Measurements from ENCODE around the gene SLC22A1. TPM values are rescaled to one million over a fixed set of nuclear protein-coding genes. Genes with fewer than 3 reads are reported as not detected.
"Not testable (repeated sequence)": the region's sequence is repeated elsewhere in the genome, so short reads cannot be mapped to it uniquely, and the experiment has no call there.

The SLC22A1 gene
- total RNA-seq, 1 experiment from 2014 or later = 0.20 TPM

DNA sequence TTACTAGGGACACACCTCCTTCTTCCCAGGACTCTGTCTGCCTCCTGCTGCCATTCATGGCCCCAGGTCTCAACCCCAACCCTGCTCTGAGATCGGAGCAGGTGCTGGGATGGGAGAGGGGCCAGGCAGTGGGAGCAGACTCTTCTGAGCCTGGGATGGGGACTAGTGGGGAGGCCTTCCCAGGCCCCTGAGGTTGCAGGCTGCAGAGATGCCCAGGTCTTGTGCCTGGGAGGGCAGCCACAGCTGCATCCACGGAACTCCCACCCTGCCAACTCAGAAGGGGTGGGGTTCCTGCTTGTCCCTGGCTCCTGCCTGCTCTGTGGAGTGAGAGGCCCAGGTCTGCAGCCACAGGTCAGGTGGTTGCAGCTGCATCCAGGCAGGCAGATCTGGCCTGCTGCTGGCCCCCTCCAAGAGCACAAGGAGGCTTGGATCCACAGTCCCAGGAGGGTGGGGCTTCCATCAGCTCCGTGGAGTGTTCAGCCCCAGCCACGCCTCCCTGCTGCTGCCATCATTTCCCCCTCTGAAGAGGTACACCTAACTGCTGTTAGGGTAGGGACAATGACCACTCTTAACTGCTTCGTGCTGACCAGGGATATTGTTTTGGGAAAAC lies 2.9 kb upstream of the SLC22A1 start:
- no peak for DNase-seq (ENCODE audit: extremely low read depth, low read depth)

DNA sequence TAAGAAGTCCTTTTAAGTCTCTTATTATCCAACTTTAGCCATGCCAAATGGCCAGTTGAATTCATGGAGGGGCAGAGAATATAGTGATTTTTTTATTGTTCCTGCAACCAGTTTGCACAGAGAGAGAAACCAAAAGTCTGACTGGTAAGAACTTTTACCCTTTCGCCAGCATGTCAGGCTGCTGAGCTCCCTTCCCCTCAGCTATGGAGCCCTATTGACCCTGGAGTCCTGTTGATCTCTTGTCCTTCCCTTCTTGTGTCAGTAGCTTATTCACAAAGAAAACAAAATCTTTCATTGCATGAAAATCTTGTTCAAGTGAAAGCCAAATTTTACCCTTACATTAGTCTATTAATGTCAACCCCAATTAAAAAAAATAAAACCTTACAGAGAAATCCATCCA lies 1.5 kb upstream of the SLC22A1 start:
- no peak for DNase-seq (ENCODE audit: extremely low read depth, low read depth)

GRCh38 chr6:160121981-160122380 lies 366 bp downstream of the SLC22A1 start:
- no peak for DNase-seq (ENCODE audit: extremely low read depth, low read depth)

DNA sequence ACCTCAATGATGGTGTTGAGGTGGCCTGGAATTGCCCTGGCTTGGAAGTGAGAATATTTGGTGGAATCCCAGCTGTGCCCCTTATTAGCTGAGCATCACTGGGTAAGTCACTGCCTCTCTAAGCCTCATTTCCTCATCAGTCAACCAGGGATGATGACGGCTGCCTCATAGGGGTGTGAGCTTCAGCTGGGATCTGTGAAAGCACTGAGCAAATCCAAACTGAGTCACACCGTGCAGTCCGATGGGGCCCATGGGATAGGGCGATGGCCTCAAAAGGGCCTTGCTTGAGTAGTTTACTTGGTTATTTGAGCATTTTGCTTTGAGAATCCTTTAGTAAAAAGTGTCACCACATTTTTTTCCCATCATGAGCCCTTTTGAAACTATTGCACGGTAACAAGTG lies 1.1 kb downstream of the SLC22A1 start:
- no peak for DNase-seq (ENCODE audit: extremely low read depth, low read depth)

GRCh38 chr6:160124007-160124406 lies 2.4 kb downstream of the SLC22A1 start:
- DNase-seq (ENCODE audit: extremely low read depth, low read depth) = no peak

- DNase-seq (ENCODE audit: extremely low read depth, low read depth) = no peak
Observed at GRCh38 chr6:160124605-160125004, 3.0 kb downstream of the SLC22A1 start.

DNA sequence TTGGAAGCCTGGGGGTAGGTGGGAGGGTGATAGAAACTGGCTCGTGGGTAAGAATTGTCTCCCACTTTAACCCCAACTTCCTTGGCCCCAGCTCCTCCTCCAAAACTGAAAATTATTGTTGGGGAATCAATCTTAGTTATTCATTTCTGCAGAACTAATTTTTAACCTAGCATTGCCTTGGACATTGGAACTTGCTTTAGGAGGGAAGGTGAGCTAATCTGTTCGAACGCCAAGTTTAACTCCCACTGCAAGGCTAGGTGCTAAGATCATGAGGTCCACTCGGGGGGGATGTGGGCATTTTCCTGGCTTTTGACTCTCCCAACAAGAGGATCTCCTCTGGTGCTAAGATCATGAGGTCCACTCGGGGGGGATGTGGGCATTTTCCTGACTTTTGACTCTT lies 3.5 kb downstream of the SLC22A1 start:
- DNase-seq (ENCODE audit: extremely low read depth, low read depth) = not testable (repeated sequence)

DNA sequence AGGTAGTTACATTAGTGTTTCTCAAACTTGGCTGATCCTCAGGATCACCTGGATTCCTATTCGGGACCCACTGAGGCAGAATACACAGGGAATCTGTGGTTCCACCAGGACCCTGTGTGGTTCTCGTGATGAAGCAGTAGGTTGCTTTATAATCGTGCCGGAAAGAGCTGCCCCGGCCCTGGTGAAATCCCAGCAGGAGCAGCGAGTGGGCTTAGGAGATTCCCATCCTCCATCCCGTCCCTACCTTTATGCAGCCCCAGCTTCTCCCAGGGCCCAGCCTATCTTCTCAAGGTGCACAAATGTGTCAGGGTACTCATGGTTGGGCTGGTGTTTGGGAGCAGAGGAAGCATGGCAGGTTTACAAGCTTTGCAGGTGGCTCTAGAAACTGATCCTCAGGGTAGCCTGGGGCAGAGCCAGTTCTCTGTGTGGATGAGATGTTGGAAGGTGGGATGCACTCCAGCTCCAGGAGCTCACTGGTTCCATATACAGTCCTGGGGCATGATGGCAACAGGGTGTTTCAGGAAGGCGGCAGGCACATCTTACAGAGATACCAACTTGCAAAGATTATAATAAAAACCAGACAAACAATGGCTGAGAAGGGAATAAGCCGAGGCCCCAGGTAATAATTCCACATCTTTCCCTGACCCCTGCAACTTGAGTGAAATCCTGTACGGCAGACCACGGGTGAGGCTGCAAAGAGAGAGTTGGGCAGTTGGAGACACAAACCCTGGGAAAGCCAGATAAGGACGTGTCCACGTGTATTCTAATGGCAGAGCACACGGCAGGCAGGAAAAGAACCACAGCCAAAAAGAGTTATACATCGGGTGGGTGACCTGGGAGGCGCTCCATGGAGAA lies 5.9 kb downstream of the SLC22A1 start:
- no peak for DNase-seq (ENCODE audit: extremely low read depth, low read depth)

- no peak for DNase-seq (ENCODE audit: extremely low read depth, low read depth)
Observed at GRCh38 chr6:160128125-160128683, 6.6 kb downstream of the SLC22A1 start.

GRCh38 chr6:160128879-160129516 lies 7.4 kb downstream of the SLC22A1 start:
- DNase-seq (ENCODE audit: extremely low read depth, low read depth) = no peak

GRCh38 chr6:160129881-160130615 lies 8.4 kb downstream of the SLC22A1 start:
- DNase-seq (ENCODE audit: extremely low read depth, low read depth) = no peak

DNA sequence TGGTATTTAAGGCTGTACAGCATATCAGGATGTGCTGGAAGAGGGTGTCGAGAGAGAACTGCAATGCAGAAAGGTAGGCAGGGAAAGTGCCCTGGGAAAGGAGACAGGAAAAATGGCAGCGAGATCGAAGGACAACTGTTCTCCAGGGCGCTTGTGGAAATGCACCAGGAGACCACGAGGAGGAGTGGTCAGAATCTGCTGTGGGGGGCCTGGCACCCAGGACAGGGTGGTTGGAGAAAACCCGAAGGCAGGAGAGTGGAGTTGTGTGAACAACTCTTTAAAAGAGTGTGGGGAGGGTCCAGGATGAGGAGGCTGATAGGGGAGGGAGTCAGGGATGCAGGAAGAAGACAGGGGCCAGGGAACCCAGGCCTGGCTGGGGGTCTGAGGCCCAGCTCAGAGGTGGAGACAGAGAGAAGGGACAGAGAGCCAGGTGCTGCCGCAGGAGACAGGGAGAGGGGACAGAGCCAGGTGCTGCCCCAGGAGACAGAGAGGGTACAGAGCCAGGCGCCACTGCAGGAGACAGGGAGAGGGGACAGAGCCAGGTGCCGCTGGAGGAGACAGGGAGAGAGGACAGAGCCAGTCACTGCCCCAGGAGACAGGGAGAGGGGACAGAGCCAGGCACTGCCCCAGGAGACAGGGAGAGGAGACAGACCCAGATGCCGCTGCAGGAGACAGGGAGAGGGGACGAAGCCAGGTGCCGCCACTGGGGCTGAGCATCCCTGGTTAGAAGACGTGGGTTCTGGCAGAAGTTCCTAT lies 9.3 kb downstream of the SLC22A1 start:
- no peak for DNase-seq (ENCODE audit: extremely low read depth, low read depth)

DNA sequence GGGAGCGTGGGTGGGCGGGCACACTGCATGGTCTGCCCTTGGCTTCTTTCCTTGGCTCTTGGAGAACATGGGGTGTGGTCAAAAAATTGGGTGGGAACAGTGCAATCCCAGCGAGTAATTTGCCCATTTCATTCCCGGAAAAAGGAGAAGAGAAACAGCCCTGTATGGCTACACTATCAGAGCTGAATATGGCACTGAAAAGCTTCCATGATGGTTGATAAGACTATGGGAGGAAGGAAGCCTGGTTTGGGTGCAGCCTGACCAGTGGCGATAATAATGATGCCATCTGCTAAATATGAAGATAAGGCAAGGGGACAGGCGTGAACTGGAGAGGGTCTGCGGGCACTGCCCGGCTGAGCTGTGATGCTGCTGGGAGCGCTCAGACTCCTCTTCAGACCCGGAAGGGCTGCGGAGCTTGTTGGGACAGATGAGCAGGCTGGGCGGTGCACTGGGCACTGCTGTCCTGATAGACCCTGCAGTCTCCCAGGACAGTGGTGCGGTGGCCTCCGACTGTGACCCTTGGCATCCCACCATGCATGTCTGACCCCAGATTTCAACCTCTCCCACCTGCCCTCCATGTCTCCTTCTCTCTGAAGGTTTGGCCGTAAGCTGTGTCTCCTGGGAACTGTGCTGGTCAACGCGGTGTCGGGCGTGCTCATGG lies 10.2 kb downstream of the SLC22A1 start:
- DNase-seq (ENCODE audit: extremely low read depth, low read depth) = no peak

DNA sequence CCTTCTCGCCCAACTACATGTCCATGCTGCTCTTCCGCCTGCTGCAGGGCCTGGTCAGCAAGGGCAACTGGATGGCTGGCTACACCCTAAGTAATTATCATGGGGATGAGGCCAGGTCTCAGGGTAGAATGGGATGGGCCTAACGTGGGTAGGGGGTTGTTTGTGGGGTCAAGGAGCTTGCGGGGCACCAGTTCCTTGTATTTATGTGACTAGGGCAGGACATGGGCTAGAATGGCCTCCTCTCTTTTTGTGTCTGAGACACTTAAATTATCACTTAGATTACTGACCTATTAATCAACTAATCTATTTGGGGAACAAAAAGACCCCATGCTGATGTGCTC lies 10.7 kb downstream of the SLC22A1 start:
- no peak for DNase-seq (ENCODE audit: extremely low read depth, low read depth)

DNA sequence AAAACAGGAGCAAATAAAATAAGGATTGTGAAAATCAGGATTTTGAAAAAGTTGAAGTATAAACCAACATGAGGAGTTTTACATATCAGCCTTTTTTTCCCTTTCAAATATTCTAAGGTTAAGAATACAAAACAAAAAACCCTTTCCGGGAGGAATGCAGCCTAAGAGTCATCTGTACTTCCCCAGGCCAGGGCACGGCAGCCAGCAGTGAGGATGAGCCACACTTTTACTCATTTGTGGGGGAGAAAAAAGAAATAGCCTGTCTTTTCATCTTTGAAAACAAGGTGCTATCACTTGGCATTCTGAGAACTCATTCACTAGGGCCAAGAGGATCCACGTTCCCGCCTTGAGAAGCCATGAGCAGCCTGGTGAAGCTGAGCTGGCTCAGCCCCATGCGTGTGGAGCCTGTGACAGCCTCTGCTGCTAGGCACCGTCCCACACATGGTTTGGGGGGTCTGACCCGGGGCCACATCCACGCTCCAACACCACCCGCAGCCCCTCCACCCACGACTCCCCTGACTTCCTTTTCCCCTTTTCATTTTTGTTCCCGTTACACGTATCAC lies 11.2 kb downstream of the SLC22A1 start:
- no peak for DNase-seq (ENCODE audit: extremely low read depth, low read depth)

DNA sequence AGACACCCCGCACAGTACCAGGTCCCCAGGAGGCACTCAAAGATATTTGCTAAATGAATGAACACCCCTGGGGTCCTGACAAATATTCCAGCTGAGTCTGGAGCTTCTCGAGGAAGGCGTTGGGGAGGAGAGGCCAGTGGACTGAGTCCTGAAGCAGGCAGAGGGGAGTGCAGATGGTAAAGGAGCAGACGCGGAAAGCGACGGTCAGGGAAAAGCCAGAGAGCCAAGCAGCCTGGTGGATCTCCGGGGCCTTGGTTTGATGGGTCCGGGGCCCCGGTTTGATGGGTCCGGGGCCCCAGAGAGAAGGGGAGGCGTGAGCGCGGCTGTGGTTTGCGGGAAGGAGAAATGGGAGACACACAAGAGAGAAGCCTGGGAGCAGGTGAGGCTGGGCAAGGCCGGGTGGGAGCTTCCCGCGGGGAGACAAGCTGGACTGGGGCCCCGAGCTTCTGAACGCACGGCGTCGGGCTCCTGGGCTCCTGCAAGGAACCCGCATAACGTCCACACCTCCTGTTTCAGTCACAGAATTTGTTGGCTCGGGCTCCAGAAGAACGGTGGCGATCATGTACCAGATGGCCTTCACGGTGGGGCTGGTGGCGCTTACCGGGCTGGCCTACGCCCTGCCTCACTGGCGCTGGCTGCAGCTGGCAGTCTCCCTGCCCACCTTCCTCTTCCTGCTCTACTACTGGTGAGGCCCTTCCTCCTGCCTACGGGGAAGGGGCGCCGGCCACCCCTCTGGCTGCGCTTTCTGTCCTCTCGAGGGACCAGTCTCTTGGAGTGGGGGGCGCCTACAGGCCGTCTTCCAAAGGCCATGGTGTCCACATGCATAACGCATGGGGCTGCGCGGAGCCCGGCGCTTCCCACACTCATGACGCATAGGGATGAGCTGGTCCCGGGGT lies 12.1 kb downstream of the SLC22A1 start:
- no peak for DNase-seq (ENCODE audit: extremely low read depth, low read depth)

DNA sequence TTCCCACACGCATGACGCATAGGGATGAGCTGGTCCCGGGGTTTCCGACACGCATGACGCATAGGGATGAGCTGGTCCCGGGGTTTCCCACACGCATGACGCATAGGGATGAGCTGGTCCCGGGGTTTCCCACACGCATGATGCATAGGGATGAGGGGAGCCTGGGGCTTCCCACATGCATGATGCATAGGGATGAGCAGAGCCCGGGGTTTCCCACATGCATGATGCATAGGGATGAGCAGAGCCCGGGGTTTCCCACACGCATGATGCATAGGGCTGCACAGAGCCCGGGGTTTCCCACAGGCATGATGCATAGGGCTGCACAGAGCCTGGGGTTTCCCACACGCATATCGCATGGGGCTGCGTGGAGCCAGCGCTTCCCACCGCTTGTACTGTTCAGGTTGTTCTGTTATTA lies 12.7 kb downstream of the SLC22A1 start:
- DNase-seq (ENCODE audit: extremely low read depth, low read depth) = not testable (repeated sequence)
